CD4-positive, alpha-beta memory T cell (primary cell): ENCODE results near the gene C20orf96. TPM values are rescaled to one million over a fixed set of nuclear protein-coding genes. Genes with fewer than 3 reads are reported as not detected.
A peak's percentile ranks its signal among the peaks of the same experiment; 100 is the strongest.

Experiments
- CTCF ChIA-PET: fragments of 350-600 bp; sonication (Branson Sonifier 250); formaldehyde crosslinking; loops from one replicate; lab custom pipeline; 2021; ENCODE audit warnings: inconsistent platforms; ENCODE audit not compliant: partially characterized antibody; lab: Charles Lee
- POLR2A ChIA-PET: fragments of 350-600 bp; sonication (Branson Sonifier 250); formaldehyde crosslinking; loops from one replicate; lab custom pipeline; 2021; ENCODE audit not compliant: partially characterized antibody; lab: Charles Lee
- DNase-seq, 5 donors: peaks; one replicate each; pipeline versions ENCODE4 v3.0.0 to v3.0.0-alpha.2; 2020 to 2022; ENCODE audit warnings: mixed read lengths in 1 of 5
- H3K27ac ChIP-seq: one replicate; pipeline ENCODE4 v1.7.0; 2013; ENCODE audit warnings: low read depth, low read length
- H3K27me3 ChIP-seq: 2 replicates; pipeline ENCODE4 v1.7.0; 2013; ENCODE audit warnings: mild to moderate bottlenecking, low read length, moderate library complexity; ENCODE audit not compliant: insufficient read depth
- H3K36me3 ChIP-seq: 2 replicates; pipeline ENCODE4 v1.7.0; 2013; ENCODE audit warnings: mild to moderate bottlenecking, low read length, moderate library complexity; ENCODE audit not compliant: insufficient read depth
- H3K4me1 ChIP-seq: 2 replicates; pipeline ENCODE4 v1.7.0; 2013; ENCODE audit warnings: mild to moderate bottlenecking, low read length, moderate library complexity; ENCODE audit not compliant: insufficient read depth
- H3K4me3 ChIP-seq, 2 donors: one replicate each; pipeline ENCODE4 v1.7.0; 2013; ENCODE audit warnings: low read length in 2 of 2, mild to moderate bottlenecking in 1 of 2
- H3K9me3 ChIP-seq, 2 donors: one replicate each; pipeline ENCODE4 v1.7.0; 2013; ENCODE audit warnings: low read length in 2 of 2, control low read depth in 1 of 2; ENCODE audit not compliant: control insufficient read depth in 1 of 2
- H3K27ac Mint-ChIP-seq, 7 donors: one replicate each; pipeline ENCODE4 v1.8.0; 2020 to 2021; ENCODE audit warnings: mixed read lengths in 7 of 7, mild to moderate bottlenecking in 6 of 7, inconsistent platforms in 3 of 7, moderate library complexity in 3 of 7
- H3K27me3 Mint-ChIP-seq, 2 donors: one replicate each; pipeline ENCODE4 v1.8.0; 2020 to 2021; ENCODE audit warnings: mixed read lengths in 2 of 2
- H3K36me3 Mint-ChIP-seq, 2 donors: one replicate each; pipeline ENCODE4 v1.8.0; 2020 to 2021; ENCODE audit warnings: mixed read lengths in 2 of 2, inconsistent platforms in 1 of 2, mild to moderate bottlenecking in 1 of 2
- H3K4me1 Mint-ChIP-seq, 4 donors: one replicate each; pipeline ENCODE4 v1.8.0; 2020 to 2021; ENCODE audit warnings: mixed read lengths in 4 of 4, mild to moderate bottlenecking in 1 of 4
- H3K4me3 Mint-ChIP-seq, 8 donors: one replicate each; pipeline ENCODE4 v1.8.0; 2020 to 2021; ENCODE audit warnings: mixed read lengths in 8 of 8, mild to moderate bottlenecking in 7 of 8, moderate library complexity in 6 of 8, inconsistent platforms in 3 of 8
- H3K9me3 Mint-ChIP-seq, 8 donors: one replicate each; pipeline ENCODE4 v1.8.0; 2020 to 2021; ENCODE audit warnings: mixed read lengths in 8 of 8, mild to moderate bottlenecking in 5 of 8, inconsistent platforms in 3 of 8, moderate library complexity in 1 of 8
- intact Hi-C: fragments of 100-400 bp; cut with micrococcal nuclease; formaldehyde crosslinking; loops from one replicate; pipeline ENCODE4 v1.15.1; 2023
- polyA plus RNA-seq, 2 donors: library from polyadenylated mRNA; unstranded; fragments of 300-500 nt; fragmentation: Illumina TruSeq; gene quantifications; one replicate each; pipeline ENCODE4 v1.2.3, GENCODE V29; 2021
- total RNA-seq, 2 experiments: library from RNA; stranded (reverse); gene quantifications; one replicate each; pipeline ENCODE4 v1.2.3, GENCODE V29; 2021

Gene C20orf96
- total and polyA plus RNA-seq, 4 experiments from 2014 or later: 0.25 to 2.5 (median 1.1) TPM

DNA sequence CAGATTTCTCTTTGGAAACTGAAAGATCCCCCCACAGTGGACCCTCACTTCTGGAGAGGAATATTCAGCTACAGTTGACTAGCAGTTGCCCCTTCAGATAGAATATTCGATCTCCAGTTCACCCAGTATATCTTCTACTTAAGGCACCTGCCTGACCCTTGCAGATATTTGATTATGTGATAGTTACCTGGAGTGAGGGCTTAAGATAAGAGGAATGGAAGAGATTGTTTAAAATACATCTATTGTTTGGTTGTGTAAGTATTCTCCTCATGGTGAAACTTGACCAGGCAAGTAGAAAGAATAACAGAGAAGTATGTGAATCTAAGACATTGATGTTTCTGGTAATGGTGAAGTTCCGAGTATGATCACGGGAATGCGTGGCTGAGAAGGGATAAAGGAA is 5.3 kb upstream of the C20orf96 start:
- Mint-ChIP-seq H3K9me3 (no peaks in the 10 kb centered on the region), H3K27ac (peak overlapping the region in 5 of 7 donors; percentile 24 to 99 (median 55)), H3K36me3 (peaks cover 3 to 21% of the 10 kb centered on the region in 2 donors), H3K27me3 (no peaks in the 10 kb centered on the region), H3K4me3 (peak overlapping the region; percentile 63 to 95 (median 78)), H3K4me1 (peaks cover 29 to 50% (median 36%) of the 10 kb centered on the region in 4 donors)
- peaks cover 38% of the 10 kb centered on the region for H3K4me1 ChIP-seq
- H3K27me3 ChIP-seq: no peaks in the 10 kb centered on the region
- H3K4me3 ChIP-seq: no peak overlapping the region
- no peaks in the 10 kb centered on the region for H3K36me3 ChIP-seq
- no peak for DNase-seq
- CTCF ChIA-PET: interaction anchor here (3.2 kb wide), 1 partner anchor 30 kb away, joined by 12 read pairs; no protein-coding TSS in a partner anchor
- no peaks in the 10 kb centered on the region for H3K9me3 ChIP-seq
- no peak overlapping the region for H3K27ac ChIP-seq
- intact Hi-C loops: loop anchor here (5.0 kb wide), 1 partner anchor 246 kb away; the partner anchor contains the start of gene CSNK2A1
- POLR2A ChIA-PET: interaction anchor here (1.6 to 5.4 kb wide), 2 partner anchors 29 to 167 kb away, joined by 5 to 112 read pairs; partner anchors contain the start of genes SOX12 and TBC1D20

DNA sequence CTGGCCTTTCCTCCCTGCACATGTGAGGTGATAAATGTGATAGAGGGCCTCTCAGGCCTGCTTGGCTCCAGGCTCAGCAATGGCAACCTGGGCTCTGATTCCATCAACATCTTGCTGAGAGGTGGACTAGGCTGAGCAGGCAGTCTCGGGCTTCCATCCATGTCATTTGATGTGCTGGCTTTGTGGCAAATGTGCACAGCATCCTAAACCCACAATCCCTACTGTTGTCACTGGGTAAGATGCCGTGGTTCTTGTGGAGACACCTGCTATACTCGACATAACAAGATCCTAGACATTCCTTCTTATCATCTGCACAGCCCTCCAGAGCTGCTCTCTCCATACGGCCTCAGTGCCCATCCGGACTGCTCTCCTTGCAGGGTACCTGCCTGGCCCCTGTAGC is 4.1 kb upstream of the C20orf96 start:
- no peaks in the 10 kb centered on the region for H3K27me3 Mint-ChIP-seq
- Histone ChIP-seq H3K27ac (no peak overlapping the region), H3K4me1 (peaks cover 34% of the 10 kb centered on the region), H3K4me3 (no peak overlapping the region), H3K36me3 (no peaks in the 10 kb centered on the region), H3K9me3 (no peaks in the 10 kb centered on the region), H3K27me3 (no peaks in the 10 kb centered on the region)
- intact Hi-C loops: loop anchor here (5.0 kb wide), 1 partner anchor 248 kb away; the partner anchor contains the start of gene CSNK2A1
- ChIA-PET CTCF (interaction anchor here (1.0 to 1.1 kb wide), 2 partner anchors 16 to 40 kb away, joined by 3 read pairs; no protein-coding TSS in a partner anchor), POLR2A (interaction anchor here (1.5 kb wide), 1 partner anchor 86 kb away, joined by 4 read pairs; the partner anchor contains the start of gene TRIB3)
- peak overlapping the region in 1 of 7 donors; percentile 47 for H3K27ac Mint-ChIP-seq
- H3K36me3 Mint-ChIP-seq: peaks cover 0 to 13% of the 10 kb centered on the region in 2 donors
- no peak for DNase-seq
- peaks cover 24 to 38% (median 31%) of the 10 kb centered on the region in 4 donors for H3K4me1 Mint-ChIP-seq
- peaks cover 0 to 1% (median 0%) of the 10 kb centered on the region in 8 donors for H3K9me3 Mint-ChIP-seq
- peak overlapping the region in 1 of 8 donors; percentile 21 for H3K4me3 Mint-ChIP-seq

DNA sequence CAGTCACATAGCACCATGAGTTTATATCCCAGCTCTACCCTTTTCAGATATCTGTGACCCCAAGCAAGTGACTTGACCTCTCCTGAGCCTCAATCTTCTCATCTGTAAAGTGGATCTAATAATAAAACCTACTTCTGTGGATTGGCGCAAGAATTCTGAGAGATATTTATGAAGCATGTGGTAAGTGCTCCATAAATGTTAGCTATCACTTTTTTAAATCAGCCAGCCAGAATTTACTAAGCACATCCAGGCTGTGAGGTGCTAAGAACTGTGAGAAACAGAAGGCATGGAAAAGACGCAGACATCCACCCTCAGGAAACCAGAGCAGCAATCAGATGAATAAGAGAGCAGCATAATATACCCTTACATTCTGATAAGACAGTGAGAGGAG is 862 bp downstream of the C20orf96 start:
- Histone ChIP-seq H3K4me1 (peaks cover 19% of the 10 kb centered on the region), H3K4me3 (peak overlapping the region; percentile 66 to 68), H3K27me3 (no peaks in the 10 kb centered on the region), H3K9me3 (no peaks in the 10 kb centered on the region), H3K36me3 (no peaks in the 10 kb centered on the region), H3K27ac (peak overlapping the region; percentile 29)
- Mint-ChIP-seq H3K27ac (peak overlapping the region in 2 of 7 donors; percentile 30 to 73), H3K27me3 (no peaks in the 10 kb centered on the region), H3K4me3 (peak overlapping the region in 1 of 8 donors; percentile 34), H3K36me3 (no peaks in the 10 kb centered on the region), H3K9me3 (peaks cover 0 to 1% (median 0%) of the 10 kb centered on the region in 8 donors), H3K4me1 (peaks cover 3 to 7% (median 5%) of the 10 kb centered on the region in 4 donors)
- no peak for DNase-seq
- CTCF ChIA-PET: interaction anchor here (1.0 kb wide), 2 partner anchors 23 to 41 kb away, joined by 3 to 5 read pairs; no protein-coding TSS in a partner anchor
- intact Hi-C loops: loop anchor here (1.0 kb wide), 2 partner anchors 36 to 41 kb away; partner anchors contain the start of gene SOX12
- POLR2A ChIA-PET: no interaction called here

DNA sequence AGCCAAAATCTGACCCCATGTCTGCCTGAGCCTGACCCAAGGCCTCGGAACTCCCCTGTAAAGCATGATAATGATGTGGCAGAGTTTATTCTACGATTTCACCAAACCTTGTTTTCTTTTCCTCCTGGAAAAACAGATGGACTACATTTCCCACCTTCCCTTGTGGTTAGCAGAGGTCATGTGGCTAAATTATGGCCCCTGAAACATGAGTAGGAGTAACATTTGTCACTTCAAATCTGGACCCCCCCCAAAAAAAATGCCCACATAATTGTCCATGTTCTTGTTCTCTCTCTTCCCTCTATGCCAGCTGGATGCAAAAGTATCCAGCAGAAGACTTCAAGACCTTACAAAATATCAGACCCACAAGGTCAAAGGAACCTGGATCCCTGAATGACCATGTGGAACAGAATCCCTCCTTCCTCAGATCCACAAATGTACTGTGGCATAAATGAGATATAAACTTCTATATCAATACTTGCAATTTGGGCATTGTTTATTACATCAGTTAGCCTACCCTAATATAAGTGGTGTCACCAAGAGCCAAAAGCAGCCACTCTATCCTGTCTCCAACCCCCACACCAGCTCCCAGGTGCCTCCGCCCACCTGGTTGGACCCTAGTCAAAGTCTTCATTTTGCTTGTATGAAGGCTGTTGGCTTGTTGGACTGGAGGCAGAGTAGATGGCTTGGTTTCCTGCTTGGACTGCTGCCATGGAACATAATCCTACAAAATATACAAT is 1.4 kb downstream of the C20orf96 start:
- Mint-ChIP-seq H3K27ac (peak overlapping the region in 2 of 7 donors; percentile 27 to 30), H3K27me3 (no peaks in the 10 kb centered on the region), H3K4me1 (peaks cover 3 to 7% (median 5%) of the 10 kb centered on the region in 4 donors), H3K36me3 (no peaks in the 10 kb centered on the region), H3K4me3 (peak overlapping the region in 1 of 8 donors; percentile 34), H3K9me3 (peaks cover 0 to 1% (median 0%) of the 10 kb centered on the region in 8 donors)
- Histone ChIP-seq H3K9me3 (no peaks in the 10 kb centered on the region), H3K4me3 (no peak overlapping the region), H3K36me3 (no peaks in the 10 kb centered on the region), H3K4me1 (peaks cover 19% of the 10 kb centered on the region), H3K27me3 (no peaks in the 10 kb centered on the region), H3K27ac (peak overlapping the region; percentile 29)
- CTCF ChIA-PET: interaction anchor here (1.0 kb wide), 2 partner anchors 23 to 42 kb away, joined by 3 to 5 read pairs; no protein-coding TSS in a partner anchor
- no peak for DNase-seq
- POLR2A ChIA-PET: no interaction called here
- intact Hi-C loops: no loop called here

DNA sequence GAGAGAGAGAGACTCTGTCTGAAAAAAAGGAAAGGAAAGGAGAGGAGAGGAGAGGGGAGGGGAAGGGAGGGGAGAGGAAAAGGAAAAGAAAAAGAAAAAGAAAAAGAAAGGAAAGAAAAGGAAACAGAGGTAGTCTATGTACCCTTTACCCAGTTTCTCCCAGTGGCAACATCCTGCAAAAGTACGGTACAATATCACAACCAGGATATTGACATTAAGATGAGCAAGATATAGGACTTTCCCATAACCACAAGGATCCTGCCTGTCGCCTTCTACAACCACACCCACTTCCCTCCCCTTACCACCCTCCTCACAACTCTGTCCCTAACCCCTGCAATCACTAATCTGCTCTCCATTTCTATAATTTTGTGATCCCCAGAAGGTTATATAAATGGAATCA is 4.0 kb downstream of the C20orf96 start:
- Histone ChIP-seq H3K4me1 (peaks cover 15% of the 10 kb centered on the region), H3K9me3 (no peaks in the 10 kb centered on the region), H3K36me3 (no peaks in the 10 kb centered on the region), H3K27ac (no peak overlapping the region), H3K4me3 (no peak overlapping the region), H3K27me3 (no peaks in the 10 kb centered on the region)
- Mint-ChIP-seq H3K4me1 (peaks cover 0 to 7% (median 3%) of the 10 kb centered on the region in 4 donors), H3K27ac (no peak overlapping the region), H3K4me3 (no peak overlapping the region), H3K9me3 (peaks cover 0 to 1% (median 0%) of the 10 kb centered on the region in 8 donors), H3K27me3 (no peaks in the 10 kb centered on the region), H3K36me3 (no peaks in the 10 kb centered on the region)
- ChIA-PET POLR2A (no interaction called here), CTCF (no interaction called here)
- intact Hi-C loops: no loop called here
- DNase-seq: no peak

DNA sequence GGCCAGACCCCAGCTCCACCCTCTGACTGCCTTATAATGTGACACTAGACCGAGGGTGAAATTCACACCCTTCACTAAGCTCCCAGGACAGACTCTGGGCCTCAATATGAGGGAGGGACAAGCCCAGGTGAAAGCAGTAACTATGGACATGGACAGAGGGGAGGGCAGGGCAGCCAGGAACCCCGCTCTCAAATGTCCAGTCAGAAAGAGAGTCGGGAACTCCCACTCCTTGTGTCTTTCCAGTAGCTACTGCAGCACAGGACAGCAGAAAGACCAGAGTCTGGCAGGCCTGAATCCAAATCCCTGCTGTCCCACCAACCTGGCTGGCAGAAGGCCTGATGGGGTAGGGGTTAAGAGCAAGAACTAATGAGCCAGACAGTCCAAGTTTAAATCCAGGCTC is 6.4 kb downstream of the C20orf96 start:
- no peaks in the 10 kb centered on the region for H3K36me3 Mint-ChIP-seq
- Histone ChIP-seq H3K9me3 (no peaks in the 10 kb centered on the region), H3K4me3 (no peak overlapping the region), H3K27me3 (no peaks in the 10 kb centered on the region), H3K27ac (no peak overlapping the region), H3K4me1 (no peaks in the 10 kb centered on the region), H3K36me3 (no peaks in the 10 kb centered on the region)
- intact Hi-C loops: no loop called here
- H3K27ac Mint-ChIP-seq: no peak overlapping the region
- ChIA-PET POLR2A (no interaction called here), CTCF (interaction anchor here (1.3 kb wide), 1 partner anchor 20 kb away, joined by 3 read pairs; no protein-coding TSS in a partner anchor)
- H3K4me1 Mint-ChIP-seq: no peaks in the 10 kb centered on the region
- no peak overlapping the region for H3K4me3 Mint-ChIP-seq
- H3K9me3 Mint-ChIP-seq: no peaks in the 10 kb centered on the region
- no peaks in the 10 kb centered on the region for H3K27me3 Mint-ChIP-seq
- no peak for DNase-seq
